WTC11 (cell line): ENCODE measurements around the gene WDR64. TPM values are rescaled to one million over a fixed set of nuclear protein-coding genes. Genes with fewer than 3 reads are reported as not detected.

Experiments used
- ATAC-seq: fragments of 200-7000 bp; cut with Tn5 transposase; 2 replicates; pipeline ENCODE4 v1.10.0; 2021; ENCODE audit warnings: mild to moderate bottlenecking, moderate library complexity
- CTCF ChIA-PET: fragments of 300-600 bp; sonication (Branson Sonifier 250); formaldehyde crosslinking; loops from one replicate; lab custom pipeline; 2021; ENCODE audit warnings: antibody characterized with exemption; lab: Charles Lee
- POLR2A ChIA-PET: fragments of 350-600 bp; sonication (Branson Sonifier 250); formaldehyde crosslinking; loops from one replicate; lab custom pipeline; 2021; ENCODE audit warnings: antibody characterized with exemption; lab: Charles Lee
- DNase-seq: peaks from one replicate; pipeline ENCODE4 v3.0.0; 2021; ENCODE audit warnings: low spot score
- H3K27ac Mint-ChIP-seq: 2 replicates; pipeline ENCODE4 v1.8.0; 2021; ENCODE audit warnings: mixed read lengths
- H3K27me3 Mint-ChIP-seq: 2 replicates; pipeline ENCODE4 v1.8.0; 2021; ENCODE audit warnings: low read depth, mild to moderate bottlenecking, moderate library complexity, mixed read lengths
- H3K36me3 Mint-ChIP-seq: 2 replicates; pipeline ENCODE4 v1.8.0; 2021; ENCODE audit warnings: mixed read lengths
- H3K4me1 Mint-ChIP-seq: 2 replicates; pipeline ENCODE4 v1.8.0; 2022; ENCODE audit warnings: mixed read lengths
- H3K4me3 Mint-ChIP-seq: 2 replicates; pipeline ENCODE4 v1.8.0; 2021; ENCODE audit warnings: mild to moderate bottlenecking, moderate library complexity, mixed read lengths
- H3K9me3 Mint-ChIP-seq: 2 replicates; pipeline ENCODE4 v1.8.0; 2021; ENCODE audit warnings: mixed read lengths
- CREM ChIP-seq: sonication (generic); formaldehyde crosslinking; IDR thresholded peaks from 2 replicates; pipeline ENCODE4 v1.8.1; 2022; ENCODE audit warnings: mild to moderate bottlenecking, missing genetic modification reagents, moderate library complexity
- ETV6 ChIP-seq: sonication (generic); formaldehyde crosslinking; IDR thresholded peaks from 2 replicates; pipeline ENCODE4 v1.8.1; 2022; ENCODE audit warnings: mild to moderate bottlenecking, missing genetic modification reagents
- GABPB1 ChIP-seq: sonication (generic); formaldehyde crosslinking; IDR thresholded peaks from 2 replicates; pipeline ENCODE4 v1.8.1; 2023; ENCODE audit warnings: mild to moderate bottlenecking, missing genetic modification reagents
- KAT7 ChIP-seq: sonication (generic); formaldehyde crosslinking; IDR thresholded peaks from 2 replicates; pipeline ENCODE4 v1.8.1; 2023; ENCODE audit warnings: missing genetic modification reagents, mild to moderate bottlenecking, borderline replicate concordance
- NFE2L1 ChIP-seq: sonication (generic); formaldehyde crosslinking; IDR thresholded peaks from 2 replicates; pipeline ENCODE4 v1.8.1; 2023; ENCODE audit warnings: missing genetic modification reagents
- TEAD1 ChIP-seq: sonication (generic); formaldehyde crosslinking; IDR thresholded peaks from 2 replicates; pipeline ENCODE4 v1.8.0; 2022; ENCODE audit warnings: mild to moderate bottlenecking, missing genetic modification reagents
- ZNF121 ChIP-seq: sonication (generic); formaldehyde crosslinking; IDR thresholded peaks from 2 replicates; pipeline ENCODE4 v1.8.0; 2023; ENCODE audit warnings: missing genetic modification reagents
- total RNA-seq: library from RNA; stranded (reverse); gene quantifications from 3 replicates; pipeline ENCODE4 v1.2.3, GENCODE V29; 2021
- TF ChIP-seq, protein P1 (sequence below): sonication (generic); formaldehyde crosslinking; IDR thresholded peaks from 2 replicates; pipeline ENCODE4 v1.8.0; 2022; ENCODE audit warnings: missing genetic modification reagents
- TF ChIP-seq, protein P2 (sequence below): sonication (generic); formaldehyde crosslinking; IDR thresholded peaks from 2 replicates; pipeline ENCODE4 v1.8.0; 2022; ENCODE audit warnings: mild to moderate bottlenecking, missing genetic modification reagents
- TF ChIP-seq, protein P3 (sequence below): sonication (generic); formaldehyde crosslinking; IDR thresholded peaks from 2 replicates; pipeline ENCODE4 v1.8.0; 2023; ENCODE audit warnings: missing genetic modification reagents
- TF ChIP-seq, protein P4 (sequence below): sonication (generic); formaldehyde crosslinking; IDR thresholded peaks from 2 replicates; pipeline ENCODE4 v1.8.1; 2022; ENCODE audit warnings: mild to moderate bottlenecking, moderate library complexity, missing genetic modification reagents
- TF ChIP-seq, protein P5 (sequence below): sonication (generic); formaldehyde crosslinking; IDR thresholded peaks from 2 replicates; pipeline ENCODE4 v1.8.1; 2022; ENCODE audit warnings: low read depth, mild to moderate bottlenecking, moderate library complexity, missing genetic modification reagents, borderline replicate concordance
- TF ChIP-seq, protein P6 (sequence below): sonication (generic); formaldehyde crosslinking; IDR thresholded peaks from 2 replicates; pipeline ENCODE4 v1.8.1; 2023; ENCODE audit warnings: mild to moderate bottlenecking, missing genetic modification reagents, borderline replicate concordance
- TF ChIP-seq, protein P7 (sequence below): sonication (generic); formaldehyde crosslinking; IDR thresholded peaks from 2 replicates; pipeline ENCODE4 v1.8.0; 2023; ENCODE audit warnings: missing genetic modification reagents, mild to moderate bottlenecking, borderline replicate concordance
- TF ChIP-seq, protein P8 (sequence below): sonication (generic); formaldehyde crosslinking; IDR thresholded peaks from 2 replicates; pipeline ENCODE4 v1.8.1; 2023; ENCODE audit warnings: mild to moderate bottlenecking, moderate library complexity, missing genetic modification reagents

Gene WDR64
- total RNA-seq, 1 experiment from 2014 or later = not detected

DNA sequence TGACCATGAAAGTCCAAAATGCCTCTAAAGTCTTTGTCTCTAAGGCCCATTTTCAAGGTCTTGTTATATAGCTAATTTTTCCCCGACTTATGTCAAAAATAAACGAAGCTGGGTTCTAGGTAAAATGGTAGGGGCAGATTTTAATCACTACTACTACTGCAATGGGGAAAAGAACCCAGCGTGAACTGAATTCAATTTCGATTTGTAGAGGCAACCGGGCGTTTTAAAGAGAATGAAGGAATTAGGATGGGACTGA lies 195.4 kb downstream of the WDR64 start (continued):
- TF ChIP-seq, protein P1, sequence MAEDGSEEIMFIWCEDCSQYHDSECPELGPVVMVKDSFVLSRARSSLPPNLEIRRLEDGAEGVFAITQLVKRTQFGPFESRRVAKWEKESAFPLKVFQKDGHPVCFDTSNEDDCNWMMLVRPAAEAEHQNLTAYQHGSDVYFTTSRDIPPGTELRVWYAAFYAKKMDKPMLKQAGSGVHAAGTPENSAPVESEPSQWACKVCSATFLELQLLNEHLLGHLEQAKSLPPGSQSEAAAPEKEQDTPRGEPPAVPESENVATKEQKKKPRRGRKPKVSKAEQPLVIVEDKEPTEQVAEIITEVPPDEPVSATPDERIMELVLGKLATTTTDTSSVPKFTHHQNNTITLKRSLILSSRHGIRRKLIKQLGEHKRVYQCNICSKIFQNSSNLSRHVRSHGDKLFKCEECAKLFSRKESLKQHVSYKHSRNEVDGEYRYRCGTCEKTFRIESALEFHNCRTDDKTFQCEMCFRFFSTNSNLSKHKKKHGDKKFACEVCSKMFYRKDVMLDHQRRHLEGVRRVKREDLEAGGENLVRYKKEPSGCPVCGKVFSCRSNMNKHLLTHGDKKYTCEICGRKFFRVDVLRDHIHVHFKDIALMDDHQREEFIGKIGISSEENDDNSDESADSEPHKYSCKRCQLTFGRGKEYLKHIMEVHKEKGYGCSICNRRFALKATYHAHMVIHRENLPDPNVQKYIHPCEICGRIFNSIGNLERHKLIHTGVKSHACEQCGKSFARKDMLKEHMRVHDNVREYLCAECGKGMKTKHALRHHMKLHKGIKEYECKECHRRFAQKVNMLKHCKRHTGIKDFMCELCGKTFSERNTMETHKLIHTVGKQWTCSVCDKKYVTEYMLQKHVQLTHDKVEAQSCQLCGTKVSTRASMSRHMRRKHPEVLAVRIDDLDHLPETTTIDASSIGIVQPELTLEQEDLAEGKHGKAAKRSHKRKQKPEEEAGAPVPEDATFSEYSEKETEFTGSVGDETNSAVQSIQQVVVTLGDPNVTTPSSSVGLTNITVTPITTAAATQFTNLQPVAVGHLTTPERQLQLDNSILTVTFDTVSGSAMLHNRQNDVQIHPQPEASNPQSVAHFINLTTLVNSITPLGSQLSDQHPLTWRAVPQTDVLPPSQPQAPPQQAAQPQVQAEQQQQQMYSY (CRISPR knock-in tag) = no peak
- TF ChIP-seq, protein P2, sequence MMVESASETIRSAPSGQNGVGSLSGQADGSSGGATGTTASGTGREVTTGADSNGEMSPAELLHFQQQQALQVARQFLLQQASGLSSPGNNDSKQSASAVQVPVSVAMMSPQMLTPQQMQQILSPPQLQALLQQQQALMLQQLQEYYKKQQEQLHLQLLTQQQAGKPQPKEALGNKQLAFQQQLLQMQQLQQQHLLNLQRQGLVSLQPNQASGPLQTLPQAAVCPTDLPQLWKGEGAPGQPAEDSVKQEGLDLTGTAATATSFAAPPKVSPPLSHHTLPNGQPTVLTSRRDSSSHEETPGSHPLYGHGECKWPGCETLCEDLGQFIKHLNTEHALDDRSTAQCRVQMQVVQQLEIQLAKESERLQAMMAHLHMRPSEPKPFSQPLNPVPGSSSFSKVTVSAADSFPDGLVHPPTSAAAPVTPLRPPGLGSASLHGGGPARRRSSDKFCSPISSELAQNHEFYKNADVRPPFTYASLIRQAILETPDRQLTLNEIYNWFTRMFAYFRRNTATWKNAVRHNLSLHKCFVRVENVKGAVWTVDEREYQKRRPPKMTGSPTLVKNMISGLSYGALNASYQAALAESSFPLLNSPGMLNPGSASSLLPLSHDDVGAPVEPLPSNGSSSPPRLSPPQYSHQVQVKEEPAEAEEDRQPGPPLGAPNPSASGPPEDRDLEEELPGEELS (CRISPR knock-in tag) = no peak
- TF ChIP-seq, protein P3, sequence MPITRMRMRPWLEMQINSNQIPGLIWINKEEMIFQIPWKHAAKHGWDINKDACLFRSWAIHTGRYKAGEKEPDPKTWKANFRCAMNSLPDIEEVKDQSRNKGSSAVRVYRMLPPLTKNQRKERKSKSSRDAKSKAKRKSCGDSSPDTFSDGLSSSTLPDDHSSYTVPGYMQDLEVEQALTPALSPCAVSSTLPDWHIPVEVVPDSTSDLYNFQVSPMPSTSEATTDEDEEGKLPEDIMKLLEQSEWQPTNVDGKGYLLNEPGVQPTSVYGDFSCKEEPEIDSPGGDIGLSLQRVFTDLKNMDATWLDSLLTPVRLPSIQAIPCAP (CRISPR knock-in tag) = no peak

DNA sequence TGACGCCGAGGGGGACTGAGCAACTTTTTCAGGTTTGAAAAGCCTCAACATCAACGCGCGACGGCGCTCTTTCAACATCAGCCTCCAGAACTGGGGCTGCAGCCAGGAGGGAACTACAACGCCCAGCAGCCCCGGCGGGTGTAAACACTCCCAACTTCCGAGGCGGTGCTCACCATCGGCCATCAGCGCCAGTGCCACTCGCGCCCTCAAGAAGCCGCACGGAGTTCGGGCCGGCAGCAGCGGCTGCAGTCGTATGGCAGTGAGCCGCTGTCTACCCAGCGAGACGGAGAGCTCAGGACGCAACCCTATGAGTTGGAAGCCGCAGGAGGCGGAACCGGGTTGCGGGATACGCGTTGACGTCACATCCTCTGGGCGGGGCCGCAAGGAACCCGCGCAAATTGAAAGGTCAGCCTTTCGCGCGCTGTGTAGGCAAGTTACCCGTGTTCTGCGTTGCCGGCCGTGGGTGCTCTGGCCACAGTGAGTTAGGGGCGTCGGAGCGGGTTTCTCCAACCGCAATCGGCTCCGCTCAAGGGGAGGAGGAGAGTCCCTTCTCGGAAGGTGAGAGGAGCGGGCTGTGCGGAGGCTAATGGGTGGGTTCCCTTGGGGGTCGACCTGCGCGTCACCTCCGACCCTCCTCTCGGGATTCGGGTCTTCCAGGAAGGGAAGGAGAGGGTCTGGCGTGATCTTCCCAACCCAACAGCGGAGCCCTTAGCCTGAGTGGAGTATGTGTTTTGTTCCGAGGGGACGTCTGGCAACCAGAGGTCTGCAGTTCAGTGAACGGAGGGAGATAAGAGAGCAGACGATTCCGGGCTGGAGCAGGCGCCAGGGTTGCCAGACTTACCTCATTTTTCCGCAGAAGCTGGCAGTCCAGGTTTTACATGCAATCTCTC lies 196.0 kb downstream of the WDR64 start, which contains the start of gene EXO1:
TSS of gene EXO1 (plus strand) at position 409 of the 890 bp plus-strand sequence. CDS start 2,222 bp downstream, outside the sequence.
- POLR2A ChIA-PET = no interaction called here
- peak within 1 kb of the TSS; percentile 98 for H3K4me3 Mint-ChIP-seq
- H3K27me3 Mint-ChIP-seq = no peaks in the 10 kb centered on the region
- no peaks in the 10 kb centered on the region for H3K9me3 Mint-ChIP-seq
- peak within 1 kb of the TSS; percentile 99 for H3K27ac Mint-ChIP-seq
- DNase-seq (peak; percentile 87), ATAC-seq (peak; percentile 97)
- CTCF ChIA-PET = interaction anchor here (1.0 to 1.7 kb wide), 4 partner anchors 150 to 243 kb away, joined by 3 to 5 read pairs (median 4); partner anchors contain the start of genes CHML, MAP1LC3C and OPN3
- H3K4me1 Mint-ChIP-seq = peaks cover 19% of the 10 kb centered on the region
- peaks cover 23% of the 10 kb centered on the region for H3K36me3 Mint-ChIP-seq
- TF ChIP-seq, protein P4, sequence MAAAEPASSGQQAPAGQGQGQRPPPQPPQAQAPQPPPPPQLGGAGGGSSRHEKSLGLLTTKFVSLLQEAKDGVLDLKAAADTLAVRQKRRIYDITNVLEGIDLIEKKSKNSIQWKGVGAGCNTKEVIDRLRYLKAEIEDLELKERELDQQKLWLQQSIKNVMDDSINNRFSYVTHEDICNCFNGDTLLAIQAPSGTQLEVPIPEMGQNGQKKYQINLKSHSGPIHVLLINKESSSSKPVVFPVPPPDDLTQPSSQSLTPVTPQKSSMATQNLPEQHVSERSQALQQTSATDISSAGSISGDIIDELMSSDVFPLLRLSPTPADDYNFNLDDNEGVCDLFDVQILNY (CRISPR knock-in tag) = peak; percentile 96
- TF ChIP-seq NFE2L1 = peak; percentile 66; the same call in 1 of the 2 replicates
- TF ChIP-seq CREM = peak; percentile 95
- TF ChIP-seq, protein P5, sequence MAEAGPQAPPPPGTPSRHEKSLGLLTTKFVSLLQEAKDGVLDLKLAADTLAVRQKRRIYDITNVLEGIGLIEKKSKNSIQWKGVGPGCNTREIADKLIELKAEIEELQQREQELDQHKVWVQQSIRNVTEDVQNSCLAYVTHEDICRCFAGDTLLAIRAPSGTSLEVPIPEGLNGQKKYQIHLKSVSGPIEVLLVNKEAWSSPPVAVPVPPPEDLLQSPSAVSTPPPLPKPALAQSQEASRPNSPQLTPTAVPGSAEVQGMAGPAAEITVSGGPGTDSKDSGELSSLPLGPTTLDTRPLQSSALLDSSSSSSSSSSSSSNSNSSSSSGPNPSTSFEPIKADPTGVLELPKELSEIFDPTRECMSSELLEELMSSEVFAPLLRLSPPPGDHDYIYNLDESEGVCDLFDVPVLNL (CRISPR knock-in tag) = peak; percentile 98
- TF ChIP-seq, protein P6, sequence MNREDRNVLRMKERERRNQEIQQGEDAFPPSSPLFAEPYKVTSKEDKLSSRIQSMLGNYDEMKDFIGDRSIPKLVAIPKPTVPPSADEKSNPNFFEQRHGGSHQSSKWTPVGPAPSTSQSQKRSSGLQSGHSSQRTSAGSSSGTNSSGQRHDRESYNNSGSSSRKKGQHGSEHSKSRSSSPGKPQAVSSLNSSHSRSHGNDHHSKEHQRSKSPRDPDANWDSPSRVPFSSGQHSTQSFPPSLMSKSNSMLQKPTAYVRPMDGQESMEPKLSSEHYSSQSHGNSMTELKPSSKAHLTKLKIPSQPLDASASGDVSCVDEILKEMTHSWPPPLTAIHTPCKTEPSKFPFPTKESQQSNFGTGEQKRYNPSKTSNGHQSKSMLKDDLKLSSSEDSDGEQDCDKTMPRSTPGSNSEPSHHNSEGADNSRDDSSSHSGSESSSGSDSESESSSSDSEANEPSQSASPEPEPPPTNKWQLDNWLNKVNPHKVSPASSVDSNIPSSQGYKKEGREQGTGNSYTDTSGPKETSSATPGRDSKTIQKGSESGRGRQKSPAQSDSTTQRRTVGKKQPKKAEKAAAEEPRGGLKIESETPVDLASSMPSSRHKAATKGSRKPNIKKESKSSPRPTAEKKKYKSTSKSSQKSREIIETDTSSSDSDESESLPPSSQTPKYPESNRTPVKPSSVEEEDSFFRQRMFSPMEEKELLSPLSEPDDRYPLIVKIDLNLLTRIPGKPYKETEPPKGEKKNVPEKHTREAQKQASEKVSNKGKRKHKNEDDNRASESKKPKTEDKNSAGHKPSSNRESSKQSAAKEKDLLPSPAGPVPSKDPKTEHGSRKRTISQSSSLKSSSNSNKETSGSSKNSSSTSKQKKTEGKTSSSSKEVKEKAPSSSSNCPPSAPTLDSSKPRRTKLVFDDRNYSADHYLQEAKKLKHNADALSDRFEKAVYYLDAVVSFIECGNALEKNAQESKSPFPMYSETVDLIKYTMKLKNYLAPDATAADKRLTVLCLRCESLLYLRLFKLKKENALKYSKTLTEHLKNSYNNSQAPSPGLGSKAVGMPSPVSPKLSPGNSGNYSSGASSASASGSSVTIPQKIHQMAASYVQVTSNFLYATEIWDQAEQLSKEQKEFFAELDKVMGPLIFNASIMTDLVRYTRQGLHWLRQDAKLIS (CRISPR knock-in tag) = no peak
- TF ChIP-seq ETV6 (CRISPR knock-in tag) = peak; percentile 89
- TF ChIP-seq, protein P7, sequence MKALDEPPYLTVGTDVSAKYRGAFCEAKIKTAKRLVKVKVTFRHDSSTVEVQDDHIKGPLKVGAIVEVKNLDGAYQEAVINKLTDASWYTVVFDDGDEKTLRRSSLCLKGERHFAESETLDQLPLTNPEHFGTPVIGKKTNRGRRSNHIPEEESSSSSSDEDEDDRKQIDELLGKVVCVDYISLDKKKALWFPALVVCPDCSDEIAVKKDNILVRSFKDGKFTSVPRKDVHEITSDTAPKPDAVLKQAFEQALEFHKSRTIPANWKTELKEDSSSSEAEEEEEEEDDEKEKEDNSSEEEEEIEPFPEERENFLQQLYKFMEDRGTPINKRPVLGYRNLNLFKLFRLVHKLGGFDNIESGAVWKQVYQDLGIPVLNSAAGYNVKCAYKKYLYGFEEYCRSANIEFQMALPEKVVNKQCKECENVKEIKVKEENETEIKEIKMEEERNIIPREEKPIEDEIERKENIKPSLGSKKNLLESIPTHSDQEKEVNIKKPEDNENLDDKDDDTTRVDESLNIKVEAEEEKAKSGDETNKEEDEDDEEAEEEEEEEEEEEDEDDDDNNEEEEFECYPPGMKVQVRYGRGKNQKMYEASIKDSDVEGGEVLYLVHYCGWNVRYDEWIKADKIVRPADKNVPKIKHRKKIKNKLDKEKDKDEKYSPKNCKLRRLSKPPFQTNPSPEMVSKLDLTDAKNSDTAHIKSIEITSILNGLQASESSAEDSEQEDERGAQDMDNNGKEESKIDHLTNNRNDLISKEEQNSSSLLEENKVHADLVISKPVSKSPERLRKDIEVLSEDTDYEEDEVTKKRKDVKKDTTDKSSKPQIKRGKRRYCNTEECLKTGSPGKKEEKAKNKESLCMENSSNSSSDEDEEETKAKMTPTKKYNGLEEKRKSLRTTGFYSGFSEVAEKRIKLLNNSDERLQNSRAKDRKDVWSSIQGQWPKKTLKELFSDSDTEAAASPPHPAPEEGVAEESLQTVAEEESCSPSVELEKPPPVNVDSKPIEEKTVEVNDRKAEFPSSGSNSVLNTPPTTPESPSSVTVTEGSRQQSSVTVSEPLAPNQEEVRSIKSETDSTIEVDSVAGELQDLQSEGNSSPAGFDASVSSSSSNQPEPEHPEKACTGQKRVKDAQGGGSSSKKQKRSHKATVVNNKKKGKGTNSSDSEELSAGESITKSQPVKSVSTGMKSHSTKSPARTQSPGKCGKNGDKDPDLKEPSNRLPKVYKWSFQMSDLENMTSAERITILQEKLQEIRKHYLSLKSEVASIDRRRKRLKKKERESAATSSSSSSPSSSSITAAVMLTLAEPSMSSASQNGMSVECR = peak; percentile 51; the same call in 1 of the 2 replicates
- peak; percentile 85 for TF ChIP-seq GABPB1
- TF ChIP-seq, protein P8, sequence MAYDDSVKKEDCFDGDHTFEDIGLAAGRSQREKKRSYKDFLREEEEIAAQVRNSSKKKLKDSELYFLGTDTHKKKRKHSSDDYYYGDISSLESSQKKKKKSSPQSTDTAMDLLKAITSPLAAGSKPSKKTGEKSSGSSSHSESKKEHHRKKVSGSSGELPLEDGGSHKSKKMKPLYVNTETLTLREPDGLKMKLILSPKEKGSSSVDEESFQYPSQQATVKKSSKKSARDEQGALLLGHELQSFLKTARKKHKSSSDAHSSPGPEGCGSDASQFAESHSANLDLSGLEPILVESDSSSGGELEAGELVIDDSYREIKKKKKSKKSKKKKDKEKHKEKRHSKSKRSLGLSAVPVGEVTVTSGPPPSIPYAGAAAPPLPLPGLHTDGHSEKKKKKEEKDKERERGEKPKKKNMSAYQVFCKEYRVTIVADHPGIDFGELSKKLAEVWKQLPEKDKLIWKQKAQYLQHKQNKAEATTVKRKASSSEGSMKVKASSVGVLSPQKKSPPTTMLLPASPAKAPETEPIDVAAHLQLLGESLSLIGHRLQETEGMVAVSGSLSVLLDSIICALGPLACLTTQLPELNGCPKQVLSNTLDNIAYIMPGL = peak; percentile 73
- TF ChIP-seq ZNF121 (CRISPR knock-in tag) = no peak
- TF ChIP-seq KAT7 (CRISPR knock-in tag) = 0 out of 2 replicates have a peak, but pooled peaks have one; percentile 65
- TF ChIP-seq TEAD1 (CRISPR knock-in tag) = peak; percentile 61
